A172 (cell line): ENCODE data around the gene GC. TPM values are rescaled to one million over a fixed set of nuclear protein-coding genes. Genes with fewer than 3 reads are reported as not detected.
"Not testable (repeated sequence)": the region's sequence is repeated elsewhere in the genome, so short reads cannot be mapped to it uniquely, and the experiment has no call there.

Experiments used
- DNase-seq: peaks from one replicate; pipeline ENCODE4 v3.0.0-alpha.2; 2015; ENCODE audit warnings: low spot score
- total RNA-seq: library from RNA; depleted of rRNA; stranded (reverse); fragments of >200 nt; shearing (Covaris generic); gene quantifications from 2 replicates; pipeline ENCODE4 v1.2.3, GENCODE V29; 2014; rRNA removed

GC gene
- total RNA-seq, result not detected in 2 replicates

GRCh38 chr4:71783972-71784371 lies at the start of gene GC:
Gene GC (minus strand): TSS chr4:71784079. CDS start chr4:71784018, 61 bp downstream.
- no peak for DNase-seq

GRCh38 chr4:71833232-71833900 lies 49.5 kb upstream of the GC start:
- no peak for DNase-seq

- DNase-seq, result no peak
Measured at GRCh38 chr4:71832049-71832448, 48.2 kb upstream of the GC start.

GRCh38 chr4:71830497-71831190 lies 46.8 kb upstream of the GC start:
- no peak for DNase-seq

- DNase-seq, result no peak
Measured at GRCh38 chr4:71828470-71828869, 44.6 kb upstream of the GC start.

- DNase-seq, result no peak
Measured at GRCh38 chr4:71827826-71828225, 43.9 kb upstream of the GC start.

GRCh38 chr4:71816676-71817303 lies 32.9 kb upstream of the GC start:
- DNase-seq, result no peak

- no peak for DNase-seq
Measured at GRCh38 chr4:71814433-71814832, 30.6 kb upstream of the GC start.

GRCh38 chr4:71809805-71810204 lies 25.9 kb upstream of the GC start:
- not testable (repeated sequence) for DNase-seq

GRCh38 chr4:71807469-71807868 lies 23.6 kb upstream of the GC start:
- DNase-seq, result no peak

- DNase-seq, result not testable (repeated sequence)
Measured at GRCh38 chr4:71805230-71805629, 21.4 kb upstream of the GC start.

- not testable (repeated sequence) for DNase-seq
Measured at GRCh38 chr4:71804017-71804697, 20.3 kb upstream of the GC start.

GRCh38 chr4:71785959-71786358 lies 2.1 kb upstream of the GC start:
- no peak for DNase-seq

GRCh38 chr4:71784569-71785197 lies 804 bp upstream of the GC start:
- DNase-seq, result no peak

GRCh38 chr4:71777891-71778290 lies 6.0 kb downstream of the GC start:
- no peak for DNase-seq

GRCh38 chr4:71775449-71775848 lies 8.4 kb downstream of the GC start:
- DNase-seq, result no peak

- DNase-seq, result no peak
Measured at GRCh38 chr4:71774136-71774535, 9.7 kb downstream of the GC start.

GRCh38 chr4:71773004-71773403 lies 10.9 kb downstream of the GC start:
- DNase-seq, result no peak

GRCh38 chr4:71772592-71772991 lies 11.3 kb downstream of the GC start:
- no peak for DNase-seq

- DNase-seq, result no peak
Measured at GRCh38 chr4:71771613-71772012, 12.3 kb downstream of the GC start.

- no peak for DNase-seq
Measured at GRCh38 chr4:71769434-71769833, 14.4 kb downstream of the GC start.

- DNase-seq, result no peak
Measured at GRCh38 chr4:71768123-71768522, 15.8 kb downstream of the GC start.
